K562 (cell line): ENCODE measurements around the gene DPYSL3. TPM values are rescaled to one million over a fixed set of nuclear protein-coding genes. Genes with fewer than 3 reads are reported as not detected.

Experiments
- CBX1 ChIP-seq: sonication (generic); IDR thresholded peaks from 2 replicates; pipeline ENCODE4 v1.6.1; 2016; ENCODE audit warnings: antibody characterized with exemption, low read depth, mild to moderate bottlenecking
- EGR1 ChIP-seq: fragments of 450-650 bp; conservative IDR thresholded peaks from 2 replicates; pipeline ENCODE4 v1.6.1; 2017; ENCODE audit warnings: mild to moderate bottlenecking
- HMGN3 ChIP-seq: IDR thresholded peaks from 2 replicates; pipeline ENCODE4 v1.6.1; 2011; ENCODE audit warnings: borderline replicate concordance, low read depth, mild to moderate bottlenecking, mixed read lengths, low read length; ENCODE audit not compliant: insufficient read length; ENCODE audit errors: extremely low read depth
- SMAD1 ChIP-seq: fragments of 150-350 bp; IDR thresholded peaks from 2 replicates; pipeline ENCODE4 v1.6.1; 2014; ENCODE audit warnings: low read length, low read depth; ENCODE audit not compliant: partially characterized antibody
- ZNF146 ChIP-seq: IDR thresholded peaks from one replicate; pipeline ENCODE4 v1.6.1; 2018; ENCODE audit warnings: missing compliant biosample characterization; ENCODE audit not compliant: unreplicated experiment
- ZSCAN32 ChIP-seq: fragments of 450-650 bp; formaldehyde crosslinking; IDR thresholded peaks from 2 replicates; pipeline ENCODE4 v1.4.0; 2020; ENCODE audit warnings: mild to moderate bottlenecking, moderate library complexity
- polyA plus RNA-seq, 8 experiments: library from polyadenylated mRNA; depleted of rRNA in 4 of 8; stranded (reverse) in 5 of 8; unstranded in 3 of 8; fragments of >200 nt; fragmentation: Nextera tagmentation in 2 of 8; fragmentation: Illumina TruSeq in 1 of 8; extraction: Ambion mirVana in 2 of 8; extraction: Trizol in 1 of 8; gene quantifications; 2 replicates each; pipeline versions ENCODE4 v1.2.1 to v1.2.3, GENCODE V29; 2011 to 2014; ENCODE audit warnings: inconsistent platforms in 1 of 8, missing spikeins in 1 of 8
- total RNA-seq, 7 experiments: library from RNA; depleted of rRNA in 6 of 7; stranded (reverse); fragments of >200 nt in 6 of 7; fragmentation: Illumina TruSeq in 2 of 7; extraction: Trizol in 2 of 7; gene quantifications; 2 replicates each; pipeline versions ENCODE4 v1.2.1 to v1.2.3, GENCODE V29; 2011 to 2021; ENCODE audit warnings: low replicate concordance in 1 of 7
- TF ChIP-seq, protein P1 (sequence below): fragments of 450-650 bp; formaldehyde crosslinking; IDR thresholded peaks from 2 replicates; pipeline ENCODE4 v1.4.0; 2020; ENCODE audit warnings: mild to moderate bottlenecking, mixed read lengths
- TF ChIP-seq, protein P2 (sequence below): fragments of 250-450 bp; sonication (Bioruptor Pico); IDR thresholded peaks from 2 replicates; pipeline ENCODE4 v1.8.0; 2021; ENCODE audit warnings: moderate library complexity, mild to moderate bottlenecking, inconsistent platforms
- TF ChIP-seq, protein P3 (sequence below): sonication (generic); formaldehyde crosslinking; IDR thresholded peaks from 2 replicates; pipeline ENCODE4 v1.8.0; 2022; ENCODE audit warnings: missing genetic modification reagents, mild to moderate bottlenecking, borderline replicate concordance
- TF ChIP-seq, protein P4 (sequence below): IDR thresholded peaks from 2 replicates; pipeline ENCODE4 v1.6.1; 2011; ENCODE audit warnings: borderline replicate concordance, low read depth, mild to moderate bottlenecking, moderate library complexity, low read length; ENCODE audit not compliant: insufficient read depth, poor library complexity, severe bottlenecking

DPYSL3 gene
- total and polyA plus RNA-seq, 9 of the 15 experiments (the other 6 are each of a cell fraction or from before 2014, with no cell fraction given) = 0.07 to 0.55 TPM; not detected in 7

DNA sequence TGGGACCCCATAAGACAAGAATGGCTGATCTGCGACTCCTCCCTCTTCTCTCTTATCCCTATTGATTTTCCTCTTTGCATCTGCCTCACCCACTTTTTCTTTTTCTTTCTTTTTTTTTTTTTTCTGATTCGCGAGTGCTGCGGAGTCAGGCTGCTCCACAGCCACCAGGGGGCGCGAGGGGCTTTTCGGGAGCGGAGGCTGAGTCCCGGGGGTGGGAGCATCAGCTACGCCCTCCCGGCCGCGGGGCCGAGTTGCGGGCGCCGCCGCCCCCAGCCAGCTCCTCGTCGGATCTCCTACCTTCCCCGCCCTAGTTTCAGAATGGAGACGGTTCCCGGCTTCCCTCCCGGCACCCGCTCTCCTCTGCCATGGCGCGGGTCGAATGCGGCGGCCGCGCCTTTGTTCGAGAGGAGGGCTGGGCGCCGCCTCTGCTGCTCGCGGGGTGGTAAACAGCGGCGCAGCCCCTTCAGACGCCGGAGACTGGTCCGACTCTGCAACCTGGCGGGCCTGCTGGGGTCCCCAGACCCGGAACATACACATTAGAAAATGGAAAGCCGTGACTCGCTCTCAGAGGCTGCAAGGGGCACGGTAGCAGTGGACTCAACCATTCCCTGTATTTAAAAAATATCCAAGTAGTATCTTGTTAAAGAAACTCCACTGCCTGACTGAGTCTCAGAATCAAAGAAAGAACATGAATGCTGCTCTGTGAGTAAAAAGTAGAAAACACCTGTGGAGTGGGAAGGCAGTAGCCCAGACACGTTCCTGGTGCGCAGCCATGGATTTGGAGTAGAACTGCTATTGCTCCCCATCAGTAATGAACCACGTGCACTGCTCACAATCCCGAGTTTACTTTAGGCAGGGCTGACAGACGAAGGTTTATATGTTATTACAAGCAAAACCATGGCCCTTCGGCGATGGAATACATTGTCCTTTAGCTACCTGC lies 55.7 kb downstream of the DPYSL3 start (continued):
- TF ChIP-seq HMGN3 = no peak
- TF ChIP-seq SMAD1 = no peak
- no peak for TF ChIP-seq CBX1
- no peak for TF ChIP-seq ZNF146 (CRISPR knock-in tag)
- TF ChIP-seq, protein P1, sequence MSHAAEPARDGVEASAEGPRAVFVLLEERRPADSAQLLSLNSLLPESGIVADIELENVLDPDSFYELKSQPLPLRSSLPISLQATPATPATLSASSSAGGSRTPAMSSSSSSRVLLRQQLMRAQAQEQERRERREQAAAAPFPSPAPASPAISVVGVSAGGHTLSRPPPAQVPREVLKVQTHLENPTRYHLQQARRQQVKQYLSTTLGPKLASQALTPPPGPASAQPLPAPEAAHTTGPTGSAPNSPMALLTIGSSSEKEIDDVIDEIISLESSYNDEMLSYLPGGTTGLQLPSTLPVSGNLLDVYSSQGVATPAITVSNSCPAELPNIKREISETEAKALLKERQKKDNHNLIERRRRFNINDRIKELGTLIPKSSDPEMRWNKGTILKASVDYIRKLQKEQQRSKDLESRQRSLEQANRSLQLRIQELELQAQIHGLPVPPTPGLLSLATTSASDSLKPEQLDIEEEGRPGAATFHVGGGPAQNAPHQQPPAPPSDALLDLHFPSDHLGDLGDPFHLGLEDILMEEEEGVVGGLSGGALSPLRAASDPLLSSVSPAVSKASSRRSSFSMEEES (CRISPR knock-in tag) = no peak
- TF ChIP-seq ZSCAN32 (CRISPR knock-in tag) = no peak
- TF ChIP-seq, protein P2, sequence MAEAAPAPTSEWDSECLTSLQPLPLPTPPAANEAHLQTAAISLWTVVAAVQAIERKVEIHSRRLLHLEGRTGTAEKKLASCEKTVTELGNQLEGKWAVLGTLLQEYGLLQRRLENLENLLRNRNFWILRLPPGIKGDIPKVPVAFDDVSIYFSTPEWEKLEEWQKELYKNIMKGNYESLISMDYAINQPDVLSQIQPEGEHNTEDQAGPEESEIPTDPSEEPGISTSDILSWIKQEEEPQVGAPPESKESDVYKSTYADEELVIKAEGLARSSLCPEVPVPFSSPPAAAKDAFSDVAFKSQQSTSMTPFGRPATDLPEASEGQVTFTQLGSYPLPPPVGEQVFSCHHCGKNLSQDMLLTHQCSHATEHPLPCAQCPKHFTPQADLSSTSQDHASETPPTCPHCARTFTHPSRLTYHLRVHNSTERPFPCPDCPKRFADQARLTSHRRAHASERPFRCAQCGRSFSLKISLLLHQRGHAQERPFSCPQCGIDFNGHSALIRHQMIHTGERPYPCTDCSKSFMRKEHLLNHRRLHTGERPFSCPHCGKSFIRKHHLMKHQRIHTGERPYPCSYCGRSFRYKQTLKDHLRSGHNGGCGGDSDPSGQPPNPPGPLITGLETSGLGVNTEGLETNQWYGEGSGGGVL (CRISPR knock-in tag) = no peak
- peak; percentile 34; the same call in 1 of the 2 replicates for TF ChIP-seq EGR1
- TF ChIP-seq, protein P3, sequence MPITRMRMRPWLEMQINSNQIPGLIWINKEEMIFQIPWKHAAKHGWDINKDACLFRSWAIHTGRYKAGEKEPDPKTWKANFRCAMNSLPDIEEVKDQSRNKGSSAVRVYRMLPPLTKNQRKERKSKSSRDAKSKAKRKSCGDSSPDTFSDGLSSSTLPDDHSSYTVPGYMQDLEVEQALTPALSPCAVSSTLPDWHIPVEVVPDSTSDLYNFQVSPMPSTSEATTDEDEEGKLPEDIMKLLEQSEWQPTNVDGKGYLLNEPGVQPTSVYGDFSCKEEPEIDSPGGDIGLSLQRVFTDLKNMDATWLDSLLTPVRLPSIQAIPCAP (CRISPR knock-in tag) = no peak
- TF ChIP-seq, protein P4, sequence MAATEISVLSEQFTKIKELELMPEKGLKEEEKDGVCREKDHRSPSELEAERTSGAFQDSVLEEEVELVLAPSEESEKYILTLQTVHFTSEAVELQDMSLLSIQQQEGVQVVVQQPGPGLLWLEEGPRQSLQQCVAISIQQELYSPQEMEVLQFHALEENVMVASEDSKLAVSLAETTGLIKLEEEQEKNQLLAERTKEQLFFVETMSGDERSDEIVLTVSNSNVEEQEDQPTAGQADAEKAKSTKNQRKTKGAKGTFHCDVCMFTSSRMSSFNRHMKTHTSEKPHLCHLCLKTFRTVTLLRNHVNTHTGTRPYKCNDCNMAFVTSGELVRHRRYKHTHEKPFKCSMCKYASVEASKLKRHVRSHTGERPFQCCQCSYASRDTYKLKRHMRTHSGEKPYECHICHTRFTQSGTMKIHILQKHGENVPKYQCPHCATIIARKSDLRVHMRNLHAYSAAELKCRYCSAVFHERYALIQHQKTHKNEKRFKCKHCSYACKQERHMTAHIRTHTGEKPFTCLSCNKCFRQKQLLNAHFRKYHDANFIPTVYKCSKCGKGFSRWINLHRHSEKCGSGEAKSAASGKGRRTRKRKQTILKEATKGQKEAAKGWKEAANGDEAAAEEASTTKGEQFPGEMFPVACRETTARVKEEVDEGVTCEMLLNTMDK = peak; percentile 25
- TF ChIP-seq, all 486 proteins: peak for 5
